Fibroblast of the aortic adventitia (primary cell): Measurements from ENCODE around the gene C1QC. TPM values are rescaled to one million over a fixed set of nuclear protein-coding genes. Genes with fewer than 3 reads are reported as not detected.
A peak's percentile ranks its signal among the peaks of the same experiment; 100 is the strongest.

ENCODE experiments used
- DNase-seq: peaks from one replicate; pipeline ENCODE4 v3.0.0-alpha.2; 2010; ENCODE audit warnings: low read depth
- H3K4me3 ChIP-seq: 2 replicates; pipeline ENCODE4 v1.5.1; 2011; ENCODE audit warnings: low read depth, mild to moderate bottlenecking, control low read depth, low read length, moderate library complexity
- CTCF ChIP-seq: IDR thresholded peaks from 2 replicates; pipeline ENCODE4 v1.5.1; 2011; ENCODE audit warnings: mild to moderate bottlenecking, low read length, control low read depth, inconsistent platforms; ENCODE audit not compliant: insufficient read depth
- small RNA-seq: library from RNA; depleted of rRNA; stranded (forward); fragments of <200 nt; gene quantifications from one replicate; pipeline ENCODE3, GENCODE V24; 2012
- total RNA-seq: library from RNA; depleted of rRNA; stranded (reverse); fragments of >200 nt; gene quantifications from 2 replicates; pipeline ENCODE4 v1.2.3, GENCODE V29; 2012; ENCODE audit warnings: low replicate concordance

C1QC gene
- total RNA-seq, 1 donor: not detected

GRCh38 chr1:22687191-22687590 lies 43.8 kb downstream of the C1QC start:
- no peak overlapping the region for H3K4me3 ChIP-seq
- DNase-seq: no peak
- TF ChIP-seq CTCF: no peak

- no peak for TF ChIP-seq CTCF
- DNase-seq: no peak
- no peak overlapping the region for H3K4me3 ChIP-seq
Observed at GRCh38 chr1:22688466-22688865, 45.0 kb downstream of the C1QC start.

GRCh38 chr1:22689505-22689904 lies 46.1 kb downstream of the C1QC start:
- peak; percentile 48 for DNase-seq
- TF ChIP-seq CTCF: no peak
- H3K4me3 ChIP-seq: no peak overlapping the region

GRCh38 chr1:22691031-22691753 lies 47.8 kb downstream of the C1QC start:
- no peak for DNase-seq
- no peak overlapping the region for H3K4me3 ChIP-seq
- no peak for TF ChIP-seq CTCF

- no peak overlapping the region for H3K4me3 ChIP-seq
- TF ChIP-seq CTCF: no peak
- DNase-seq: no peak
Observed at GRCh38 chr1:22694172-22694571, 50.7 kb downstream of the C1QC start.

GRCh38 chr1:22696610-22697009 lies 53.2 kb downstream of the C1QC start:
- TF ChIP-seq CTCF: no peak
- no peak overlapping the region for H3K4me3 ChIP-seq
- no peak for DNase-seq

Small RNA genes within 50 kb of the gene (small RNA-seq; reads per million reads assigned to genes)
- not detected for gene MIR6127

Other genes starting within 250 kb of the C1QC start
- gene ZBTB40, start 191.8 kb upstream of the C1QC start, total RNA-seq: 8.6 and 10.0 TPM in 2 replicates
- gene EPHA8, start 80.1 kb upstream of the C1QC start, total RNA-seq: not detected in 2 replicates
- not detected in 2 replicates for gene C1QA, start 7.0 kb upstream of the C1QC start, total RNA-seq
- gene C1QB, start 9.6 kb downstream of the C1QC start, total RNA-seq: not detected in 2 replicates
- gene EPHB2, start 67.2 kb downstream of the C1QC start, total RNA-seq: 3.8 and 24.9 TPM in 2 replicates